Renal cortical epithelial cell (primary cell): Measurements from ENCODE around the gene RASA3. TPM values are rescaled to one million over a fixed set of nuclear protein-coding genes. Genes with fewer than 3 reads are reported as not detected.
A peak's percentile ranks its signal among the peaks of the same experiment; 100 is the strongest.

Experiments used
- DNase-seq: peaks from one replicate; pipeline ENCODE4 v3.0.0-alpha.2; 2011; ENCODE audit warnings: low read depth
- total RNA-seq: library from RNA; depleted of rRNA; stranded (reverse); fragments of >200 nt; gene quantifications from 2 replicates; pipeline ENCODE4 v1.2.3, GENCODE V29; 2014

RASA3 gene
- total RNA-seq, 1 donor from 2014 or later = 10.9 TPM

- DNase-seq = no peak
Measured at GRCh38 chr13:113952151-113952982, 180.1 kb downstream of the RASA3 start.

DNA sequence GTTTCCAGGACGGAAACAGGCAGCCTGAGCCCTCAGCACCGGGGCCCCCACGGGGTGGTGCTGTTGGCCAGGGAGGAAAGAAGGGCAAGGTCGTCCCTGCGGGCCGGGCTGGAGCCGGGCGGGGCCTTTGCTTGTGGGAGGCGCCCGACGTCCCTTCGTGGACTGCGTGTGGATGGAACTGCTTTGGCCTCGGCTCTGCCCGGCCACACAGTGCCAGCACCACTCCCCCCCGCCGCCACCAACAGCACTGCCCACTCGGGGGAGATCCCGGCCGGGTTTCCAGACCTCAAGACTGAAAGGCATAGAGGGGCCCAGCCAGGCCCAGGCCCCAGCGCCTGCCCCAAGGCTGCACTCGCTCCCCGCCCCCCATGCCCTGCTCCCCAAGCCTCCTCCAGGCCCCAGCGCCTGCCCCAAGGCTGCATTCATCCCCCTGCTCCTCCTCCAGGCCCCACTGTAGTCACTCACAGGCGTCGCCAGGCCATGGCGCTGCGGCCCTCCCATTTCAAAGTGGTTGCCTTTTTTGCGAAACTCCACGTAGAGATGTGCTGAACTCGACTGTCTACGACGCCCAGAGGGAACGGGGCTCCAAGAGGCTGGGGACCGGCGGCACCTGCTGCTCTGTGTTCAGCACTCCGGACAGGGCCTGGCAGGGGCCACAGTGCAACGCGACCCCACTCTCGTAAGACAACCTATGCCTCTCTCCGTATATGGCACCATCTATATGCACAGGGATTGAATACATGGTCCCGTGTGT lies 181.0 kb downstream of the RASA3 start:
- DNase-seq = peak; percentile 40

DNA sequence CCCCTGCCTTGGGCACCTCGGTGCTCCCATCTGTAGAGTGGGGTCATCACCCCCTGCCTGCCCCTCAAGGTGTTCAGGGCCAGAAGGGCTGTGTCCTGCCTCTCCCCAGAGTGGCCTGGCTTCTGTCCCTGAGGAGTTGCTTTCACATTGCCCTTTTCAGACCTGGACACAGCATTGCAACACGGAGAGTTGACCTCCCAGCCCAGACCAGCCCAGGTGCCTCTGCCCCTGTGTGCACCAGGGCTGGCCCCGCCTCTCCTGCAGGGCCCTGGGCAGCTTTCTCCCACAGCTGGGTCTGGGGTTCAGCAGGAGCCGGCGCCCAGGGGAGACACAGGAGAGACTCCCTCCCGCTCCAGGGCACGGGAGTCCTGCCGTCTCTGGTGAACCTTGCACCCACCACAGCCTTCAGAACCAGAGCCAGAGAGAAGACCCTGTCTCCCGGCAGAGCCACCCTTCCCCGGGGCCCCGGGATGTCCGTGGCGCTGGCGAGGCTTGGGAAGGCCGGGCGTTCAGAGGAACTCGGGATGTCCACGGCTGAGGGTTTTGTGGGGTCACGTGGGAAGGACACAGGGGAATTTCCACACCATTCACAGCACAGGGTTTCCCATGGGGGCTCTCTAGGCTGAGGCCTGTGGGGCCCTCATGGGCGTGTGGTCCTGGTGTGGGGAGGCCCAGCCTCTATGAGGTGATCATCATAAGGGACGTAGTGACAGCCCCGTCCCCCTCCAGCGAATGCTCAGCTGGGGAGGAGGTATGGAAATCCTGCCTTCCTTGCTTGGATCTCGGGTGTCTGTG lies 181.8 kb downstream of the RASA3 start:
- no peak for DNase-seq

DNA sequence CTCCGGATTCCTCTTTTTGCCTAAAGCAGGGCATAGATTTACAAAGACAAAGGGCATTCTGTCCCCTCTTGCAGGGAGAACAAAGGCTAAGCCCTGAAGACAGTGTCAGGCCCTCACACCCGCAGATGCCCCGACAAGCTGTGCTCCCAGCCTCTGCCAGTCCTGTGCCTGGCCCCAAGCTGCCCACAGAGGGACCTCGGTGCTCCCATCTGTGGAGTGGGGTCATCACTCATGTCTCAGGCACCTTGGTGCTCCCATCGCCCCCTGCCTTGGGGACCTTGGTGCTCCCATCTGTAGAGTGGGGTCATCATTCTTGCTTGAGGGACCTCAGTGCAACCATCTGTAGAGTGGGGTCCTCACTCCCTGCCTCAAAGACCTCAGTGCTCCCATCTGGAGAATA lies 182.9 kb downstream of the RASA3 start:
- no peak for DNase-seq

DNA sequence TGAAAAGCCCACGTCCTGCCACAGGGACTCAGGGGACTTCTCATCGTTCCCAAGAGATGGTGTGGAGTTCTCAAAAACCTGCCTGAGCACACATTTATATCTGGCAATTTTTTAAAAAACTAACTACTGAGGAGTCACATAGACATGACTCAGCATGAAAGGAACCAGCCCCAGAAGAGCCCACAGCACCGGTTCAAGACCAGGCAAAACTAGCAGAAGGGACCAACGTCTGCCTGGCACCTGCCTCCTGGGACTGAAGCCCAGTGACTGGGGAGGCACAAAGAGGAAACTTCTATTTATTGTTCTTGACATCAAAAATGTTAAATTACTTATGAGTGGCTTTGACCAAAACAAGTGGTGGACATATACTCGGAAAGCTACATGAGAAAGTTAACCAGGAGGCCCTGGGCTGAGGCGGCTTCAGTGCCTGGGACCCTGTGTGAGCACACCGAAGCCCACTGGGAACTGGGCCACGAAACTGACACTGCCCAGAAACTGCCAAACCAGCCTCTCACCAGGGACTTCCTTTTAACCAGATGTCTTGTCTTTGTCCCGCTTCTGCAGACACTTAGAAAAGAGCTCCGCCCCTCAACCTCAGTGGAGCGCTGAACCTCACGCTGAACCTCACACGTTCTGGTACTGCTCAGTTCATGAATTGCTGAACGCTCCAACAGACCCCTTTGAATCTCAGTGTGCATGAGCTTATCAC lies 184.2 kb downstream of the RASA3 start:
- DNase-seq = no peak

- DNase-seq = peak; percentile 22
Measured at GRCh38 chr13:113947311-113948033, 185.0 kb downstream of the RASA3 start.

DNA sequence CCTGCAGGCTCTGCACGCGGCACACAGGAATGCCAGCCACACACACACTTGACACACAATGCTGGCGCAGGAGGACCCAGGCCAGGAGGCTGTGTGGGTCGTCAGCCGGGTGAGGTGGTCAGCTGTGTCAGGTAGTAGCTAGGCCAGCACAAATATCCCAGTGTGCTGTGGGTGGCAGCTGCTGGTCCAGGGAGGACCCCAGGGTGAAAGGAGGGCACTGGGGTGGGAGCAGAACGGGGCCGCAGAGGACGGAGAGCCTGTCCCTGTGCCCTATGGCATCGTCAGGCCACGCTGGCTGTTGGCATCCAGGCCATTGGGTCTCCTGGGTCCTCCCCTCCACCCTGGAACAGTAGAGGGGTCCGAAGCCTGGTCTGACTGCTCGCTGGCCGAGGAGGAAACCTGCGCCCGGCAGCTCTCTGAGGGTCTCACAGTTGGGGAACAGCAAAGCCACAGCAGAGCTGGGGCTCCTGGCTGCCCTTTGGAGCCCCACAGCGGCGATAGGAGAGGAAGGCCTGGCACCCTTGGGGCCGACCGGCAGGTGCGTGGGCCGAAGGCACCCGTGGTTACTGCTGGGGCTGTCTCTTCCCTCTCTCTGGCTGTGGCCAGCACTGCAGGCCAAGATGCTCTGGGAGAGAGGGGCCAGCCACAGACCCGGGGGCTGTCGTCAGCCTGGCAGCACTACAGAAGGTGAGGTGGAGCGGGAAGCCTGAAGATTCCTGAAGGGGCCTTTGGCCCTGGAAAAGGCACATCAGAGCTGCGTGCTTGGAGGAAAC lies 185.8 kb downstream of the RASA3 start:
- no peak for DNase-seq

DNA sequence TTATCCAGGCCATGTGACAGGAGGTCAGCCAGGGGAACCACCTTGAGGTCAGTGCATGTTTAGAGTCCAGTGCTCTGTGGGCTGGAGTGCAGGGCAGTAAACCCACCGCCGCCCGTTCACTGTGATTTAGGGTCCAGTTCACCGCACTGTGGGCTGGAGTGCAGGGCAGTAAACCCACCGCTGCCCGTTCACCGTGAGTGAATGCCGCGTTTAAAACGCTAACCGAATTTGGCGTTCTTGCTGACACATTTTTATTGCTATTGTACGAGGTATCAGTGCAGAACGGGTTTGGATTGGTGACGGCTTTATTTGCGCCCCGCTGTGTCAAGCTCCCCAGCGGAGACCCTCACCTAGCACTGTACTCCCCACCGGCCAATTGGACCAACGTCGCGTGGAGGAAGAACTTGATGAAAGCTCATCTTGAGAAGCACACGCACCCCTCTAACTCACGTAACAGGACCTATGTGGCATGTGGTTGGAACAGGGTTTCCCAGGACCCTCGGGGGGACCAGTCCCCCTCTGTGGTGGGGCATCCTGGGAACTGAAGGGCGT lies 186.5 kb downstream of the RASA3 start:
- DNase-seq = no peak

GRCh38 chr13:113943821-113944565 lies 188.4 kb downstream of the RASA3 start:
- no peak for DNase-seq

- no peak for DNase-seq
Measured at GRCh38 chr13:113942591-113943103, 189.8 kb downstream of the RASA3 start.

DNA sequence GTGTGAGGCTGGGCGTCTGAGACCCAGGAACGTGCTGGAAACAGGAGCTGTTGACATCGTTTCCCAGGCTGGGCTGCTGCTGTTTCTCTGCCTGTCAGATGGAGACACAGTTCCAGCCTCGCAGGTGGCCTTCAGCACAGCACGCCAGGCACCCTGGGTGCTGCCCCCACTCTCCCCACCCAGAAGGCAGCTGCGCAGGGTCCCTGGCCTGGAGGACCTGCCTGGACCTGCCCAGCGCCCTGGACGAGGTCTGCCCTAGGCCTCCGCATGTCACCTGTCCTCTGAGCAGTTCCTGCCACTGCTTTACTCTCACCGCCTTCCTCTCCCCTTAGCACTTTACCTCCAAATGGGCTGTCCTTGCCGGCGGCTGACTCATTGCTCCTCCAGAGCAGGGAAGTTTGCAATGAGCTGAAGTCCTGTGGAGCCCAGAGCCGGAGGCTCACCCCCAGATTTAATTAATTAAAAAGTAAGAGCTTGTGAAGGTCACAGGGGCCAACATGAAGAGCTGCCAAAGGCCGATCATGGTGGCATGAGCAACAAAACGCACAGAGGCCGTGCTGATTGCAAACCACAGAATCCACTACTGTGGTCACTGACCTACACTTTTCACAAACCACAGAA lies 190.7 kb downstream of the RASA3 start:
- DNase-seq = no peak

DNA sequence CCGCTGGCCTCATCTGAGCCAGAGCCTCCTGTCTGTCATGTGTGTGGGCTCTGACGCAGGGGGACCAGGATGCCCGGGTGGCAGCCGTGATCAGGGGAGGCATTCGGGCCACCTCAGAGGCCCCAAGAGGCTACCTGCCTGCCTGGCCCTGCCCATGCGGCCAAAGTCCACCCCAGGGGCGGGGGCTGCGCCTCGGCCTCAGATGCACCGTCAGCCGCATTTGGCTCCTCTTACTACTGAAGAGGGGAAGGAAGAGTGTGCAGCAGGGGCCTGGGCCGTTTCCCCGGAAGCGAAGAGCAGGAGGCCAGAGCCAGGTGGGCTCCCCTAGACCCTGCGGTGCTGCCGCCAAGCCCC lies 192.5 kb downstream of the RASA3 start:
- DNase-seq = no peak

DNA sequence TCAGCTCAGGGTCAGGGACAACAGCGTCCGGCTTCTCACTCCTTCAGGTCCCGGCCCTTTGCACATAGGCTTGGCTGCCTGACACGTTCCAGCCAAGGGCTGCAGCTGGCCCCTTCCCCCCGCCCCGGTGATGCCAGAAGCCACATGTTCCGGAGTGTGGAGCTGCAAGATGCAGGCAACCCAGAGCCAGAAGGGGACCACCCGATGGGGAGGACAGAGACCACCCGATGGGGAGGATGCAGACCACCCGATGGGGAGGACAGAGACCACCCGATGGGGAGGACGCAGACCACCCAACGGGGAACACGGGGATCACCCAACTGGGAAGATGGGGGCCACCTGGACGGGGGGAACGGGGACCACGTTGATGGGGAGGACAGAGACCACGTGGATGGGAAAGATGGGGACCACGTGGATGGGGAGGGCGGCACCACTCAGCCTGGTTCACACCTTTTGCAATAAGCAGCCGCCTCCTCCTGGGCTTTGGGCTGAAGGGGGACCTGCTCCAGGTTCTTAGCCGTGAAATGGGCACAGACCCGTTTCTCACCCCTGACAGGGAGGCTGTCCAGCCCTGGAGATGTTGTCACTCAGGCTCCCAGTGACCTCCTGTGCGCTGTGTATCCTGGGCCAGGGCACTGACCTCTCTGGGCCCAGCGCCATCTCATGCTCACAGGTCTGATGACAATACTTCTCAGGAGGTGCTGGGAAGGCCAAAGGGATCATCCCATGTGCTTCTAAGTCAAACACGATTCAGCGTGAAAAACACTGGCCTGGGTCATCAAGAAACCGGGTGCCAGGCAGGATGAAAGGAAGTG lies 193.1 kb downstream of the RASA3 start:
- DNase-seq = no peak

DNA sequence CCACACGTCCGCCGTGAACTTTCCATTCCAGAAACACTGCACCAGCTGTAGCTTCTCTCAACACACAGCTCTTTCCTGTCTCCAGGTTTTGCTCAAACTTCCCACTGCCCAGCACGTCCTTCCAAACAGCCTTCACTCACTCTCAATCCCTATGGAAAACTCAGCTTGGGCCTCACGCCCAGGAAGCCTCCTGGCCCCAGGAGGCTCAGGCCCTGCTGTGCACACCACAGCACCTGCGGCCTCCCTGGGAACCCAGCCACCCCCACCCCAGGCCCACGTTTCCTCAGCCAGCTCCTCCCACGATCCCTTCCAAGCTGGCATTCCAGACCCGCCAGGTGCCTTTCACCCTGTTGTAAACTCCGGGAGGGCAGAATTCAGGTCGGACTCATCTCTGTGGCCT lies 193.7 kb downstream of the RASA3 start:
- DNase-seq = no peak

- DNase-seq = no peak
Measured at GRCh38 chr13:113938246-113938645, 194.2 kb downstream of the RASA3 start.

- DNase-seq = peak; percentile 11
Measured at GRCh38 chr13:113937527-113938180, 194.8 kb downstream of the RASA3 start.

- no peak for DNase-seq
Measured at GRCh38 chr13:113937073-113937472, 195.3 kb downstream of the RASA3 start.
